HEK293 (cell line): ENCODE measurements around the gene CSNK1A1L.

Experiments used
- CTCF ChIA-PET: fragments of 350-600 bp; formaldehyde crosslinking; extraction: SDS; loops from one replicate; lab custom pipeline; 2021; ENCODE audit warnings: antibody characterized with exemption; lab: Yijun Ruan, JAX
- POLR2A ChIA-PET: fragments of 300-600 bp; formaldehyde crosslinking; extraction: SDS; loops from one replicate; lab custom pipeline; 2020; ENCODE audit warnings: antibody characterized with exemption, inconsistent platforms; lab: Yijun Ruan, JAX
- H3K27ac ChIP-seq: fragments of 200-500 bp; sonication (Bioruptor generic); 2 replicates; pipeline ENCODE4 v1.5.1; 2014; ENCODE audit warnings: low read depth, low read length, control low read depth, inconsistent platforms; ENCODE audit errors: extremely low read depth
- H3K36me3 ChIP-seq, 2 experiments: fragments of 200-500 bp in 1 of 2; sonication (Bioruptor generic) in 1 of 2; 1 replicate in 1 of 2; 2 replicates in 1 of 2; pipeline ENCODE4 v1.5.1; 2014 to 2017; ENCODE audit warnings: inconsistent platforms in 2 of 2, low read length in 2 of 2; ENCODE audit not compliant: control insufficient read depth in 2 of 2, insufficient read depth in 1 of 2
- H3K4me1 ChIP-seq: fragments of 200-500 bp; sonication (Bioruptor generic); 2 replicates; pipeline ENCODE4 v1.5.1; 2014; ENCODE audit warnings: mild to moderate bottlenecking, low read length, inconsistent platforms; ENCODE audit not compliant: control insufficient read depth, insufficient read depth
- H3K4me3 ChIP-seq: 2 replicates; pipeline ENCODE4 v1.5.1; 2011; ENCODE audit warnings: low read depth, mild to moderate bottlenecking, control low read depth, low read length, moderate library complexity
- H3K9me3 ChIP-seq: fragments of 200-500 bp; sonication (Bioruptor generic); 2 replicates; pipeline ENCODE4 v1.5.1; 2014; ENCODE audit warnings: low read depth, low read length, inconsistent platforms; ENCODE audit not compliant: control insufficient read depth, insufficient read depth
- GLI2 ChIP-seq: fragments of 450-650 bp; formaldehyde crosslinking; IDR thresholded peaks from 2 replicates; pipeline ENCODE4; 2017; ENCODE audit warnings: missing biosample characterization, missing genetic modification characterization, low read depth, borderline replicate concordance
- HIC1 ChIP-seq: fragments of 450-650 bp; formaldehyde crosslinking; IDR thresholded peaks from 2 replicates; pipeline ENCODE4 v1.5.1; 2016; ENCODE audit warnings: missing biosample characterization, missing genetic modification characterization
- INSM2 ChIP-seq: fragments of 450-650 bp; formaldehyde crosslinking; IDR thresholded peaks from 2 replicates; pipeline ENCODE4 v1.5.1; 2016; ENCODE audit warnings: missing biosample characterization, missing genetic modification characterization
- KLF10 ChIP-seq: fragments of 450-650 bp; IDR thresholded peaks from 2 replicates; pipeline ENCODE4 v1.5.1; 2018; ENCODE audit warnings: missing biosample characterization, mild to moderate bottlenecking, missing genetic modification characterization
- KLF16 ChIP-seq: fragments of 450-650 bp; formaldehyde crosslinking; IDR thresholded peaks from 2 replicates; pipeline ENCODE4 v1.5.1; 2017; ENCODE audit warnings: missing biosample characterization, missing genetic modification characterization
- SP3 ChIP-seq: fragments of 450-650 bp; formaldehyde crosslinking; IDR thresholded peaks from 2 replicates; pipeline ENCODE4 v1.5.1; 2016; ENCODE audit warnings: missing biosample characterization, missing genetic modification characterization
- TSHZ1 ChIP-seq: fragments of 450-650 bp; formaldehyde crosslinking; IDR thresholded peaks from 2 replicates; pipeline ENCODE4 v1.5.1; 2016; ENCODE audit warnings: missing biosample characterization, missing genetic modification characterization, borderline replicate concordance
- YY1 ChIP-seq: fragments of 450-650 bp; formaldehyde crosslinking; IDR thresholded peaks from 2 replicates; pipeline ENCODE4 v1.5.1; 2018; ENCODE audit warnings: missing biosample characterization, missing genetic modification characterization
- ZNF148 ChIP-seq: fragments of 450-650 bp; formaldehyde crosslinking; IDR thresholded peaks from 2 replicates; pipeline ENCODE4 v1.5.0; 2017; ENCODE audit warnings: missing biosample characterization, missing genetic modification characterization, borderline replicate concordance
- ZNF223 ChIP-seq: fragments of 450-650 bp; formaldehyde crosslinking; IDR thresholded peaks from 2 replicates; pipeline ENCODE4 v1.5.1; 2016; ENCODE audit warnings: missing biosample characterization, missing genetic modification characterization
- ZNF624 ChIP-seq: fragments of 450-650 bp; formaldehyde crosslinking; IDR thresholded peaks from 2 replicates; pipeline ENCODE4 v1.5.1; 2017; ENCODE audit warnings: missing biosample characterization, missing genetic modification characterization
- ZNF639 ChIP-seq: fragments of 450-650 bp; formaldehyde crosslinking; IDR thresholded peaks from 2 replicates; pipeline ENCODE4 v1.5.1; 2016; ENCODE audit warnings: missing biosample characterization, missing genetic modification characterization
- ZNF843 ChIP-seq: fragments of 450-650 bp; formaldehyde crosslinking; IDR thresholded peaks from 2 replicates; pipeline ENCODE4 v1.5.1; 2016; ENCODE audit warnings: missing biosample characterization, missing genetic modification characterization
- ZSCAN30 ChIP-seq: fragments of 450-650 bp; IDR thresholded peaks from 2 replicates; pipeline ENCODE4 v1.5.1; 2018; ENCODE audit warnings: missing biosample characterization, mild to moderate bottlenecking, missing genetic modification characterization, moderate library complexity

Gene CSNK1A1L

GRCh38 chr13:37138169-37138568, 32.7 kb upstream of the CSNK1A1L start (continued):
- TF ChIP-seq ZNF148 (tag by site-specific recombination) = no peak

GRCh38 chr13:37136633-37137032, 31.2 kb upstream of the CSNK1A1L start:
- Histone ChIP-seq H3K9me3 (no peaks in the 10 kb centered on the region), H3K27ac (no peak overlapping the region), H3K4me1 (peaks cover 17% of the 10 kb centered on the region), H3K36me3 (no peaks in the 10 kb centered on the region), H3K4me3 (no peak overlapping the region)
- ChIA-PET POLR2A (interaction anchor here (0.6 kb wide), 1 partner anchor 77 kb away, joined by 7 read pairs; no protein-coding TSS in a partner anchor), CTCF (interaction anchor here (0.7 to 0.8 kb wide), 3 partner anchors 15 to 1207 kb away, joined by 3 to 5 read pairs (median 4); no protein-coding TSS in a partner anchor)
- TF ChIP-seq ZNF639 (tag by site-specific recombination) = no peak
- TF ChIP-seq KLF10 (tag by site-specific recombination) = no peak
- TF ChIP-seq INSM2 = no peak

- ChIA-PET CTCF (interaction anchor here (0.7 to 0.8 kb wide), 3 partner anchors 15 to 1207 kb away, joined by 3 to 5 read pairs (median 4); no protein-coding TSS in a partner anchor), POLR2A (interaction anchor here (0.6 kb wide), 1 partner anchor 78 kb away, joined by 7 read pairs; no protein-coding TSS in a partner anchor)
- TF ChIP-seq ZNF624 (tag by site-specific recombination) = no peak
- TF ChIP-seq TSHZ1 (tag by site-specific recombination) = no peak
- Histone ChIP-seq H3K4me3 (no peak overlapping the region), H3K27ac (no peak overlapping the region), H3K36me3 (no peaks in the 10 kb centered on the region), H3K9me3 (no peaks in the 10 kb centered on the region), H3K4me1 (peaks cover 17% of the 10 kb centered on the region)
Observed at GRCh38 chr13:37136187-37136586, 30.7 kb upstream of the CSNK1A1L start.

- ChIA-PET POLR2A (no interaction called here), CTCF (interaction anchor here (0.6 to 1.0 kb wide), 4 partner anchors 25 to 637 kb away, joined by 3 read pairs; no protein-coding TSS in a partner anchor)
- Histone ChIP-seq H3K27ac (peak overlapping the region; percentile 74), H3K4me1 (peaks cover 17% of the 10 kb centered on the region), H3K36me3 (no peaks in the 10 kb centered on the region), H3K4me3 (no peak overlapping the region), H3K9me3 (no peaks in the 10 kb centered on the region)
- TF ChIP-seq HIC1 (tag by site-specific recombination) = 0 out of 2 replicates have a peak, but pooled peaks have one; percentile 34
- no peak for TF ChIP-seq GLI2
- TF ChIP-seq ZNF843 (tag by site-specific recombination) = peak; percentile 49; the same call in 1 of the 2 replicates
- no peak for TF ChIP-seq SP3 (tag by site-specific recombination)
- peak; percentile 20; the same call in 1 of the 2 replicates for TF ChIP-seq ZSCAN30
- TF ChIP-seq YY1 (tag by site-specific recombination) = no peak
- no peak for TF ChIP-seq KLF16
- no peak for TF ChIP-seq ZNF223 (tag by site-specific recombination)
Observed at GRCh38 chr13:37134411-37135041, 29.1 kb upstream of the CSNK1A1L start.
